ENCODE data around the gene ERMAP.
A peak's percentile ranks its signal among the peaks of the same experiment; 100 is the strongest.

Gene ERMAP

DNA sequence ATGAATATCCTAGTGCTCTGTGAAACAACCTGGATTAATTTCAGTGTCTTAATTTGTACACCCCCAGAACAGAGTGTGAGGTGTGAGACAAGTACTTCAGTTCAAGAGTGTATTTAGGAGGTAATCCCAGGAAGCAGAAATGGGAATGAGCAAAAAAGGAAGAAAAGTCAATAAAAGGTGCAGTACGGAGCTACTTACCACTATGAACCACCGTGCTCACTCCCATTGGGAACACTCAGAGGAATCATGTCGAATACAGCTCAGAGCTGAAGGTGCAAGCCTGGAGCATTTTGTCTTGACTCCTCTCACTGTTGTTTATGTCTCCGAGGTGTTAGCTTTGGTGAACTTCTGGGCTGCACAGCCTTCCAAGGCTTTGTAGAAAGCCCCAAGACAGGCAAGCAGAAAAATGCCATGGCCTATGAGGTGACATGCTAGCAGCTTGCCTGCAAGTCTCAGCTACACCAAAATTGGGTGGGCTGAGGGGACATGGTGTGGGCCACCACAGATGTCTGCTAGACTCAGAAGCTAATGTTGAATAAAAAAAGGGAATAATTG lies 7.6 kb downstream of the ERMAP start:
- POLR2A ChIA-PET: interaction anchor here (1.3 to 7.3 kb wide), 5 partner anchors 8 to 57 kb away, joined by 3 to 75 read pairs (median 8); partner anchors contain the start of genes C1orf50, P3H1 and ZNF691

DNA sequence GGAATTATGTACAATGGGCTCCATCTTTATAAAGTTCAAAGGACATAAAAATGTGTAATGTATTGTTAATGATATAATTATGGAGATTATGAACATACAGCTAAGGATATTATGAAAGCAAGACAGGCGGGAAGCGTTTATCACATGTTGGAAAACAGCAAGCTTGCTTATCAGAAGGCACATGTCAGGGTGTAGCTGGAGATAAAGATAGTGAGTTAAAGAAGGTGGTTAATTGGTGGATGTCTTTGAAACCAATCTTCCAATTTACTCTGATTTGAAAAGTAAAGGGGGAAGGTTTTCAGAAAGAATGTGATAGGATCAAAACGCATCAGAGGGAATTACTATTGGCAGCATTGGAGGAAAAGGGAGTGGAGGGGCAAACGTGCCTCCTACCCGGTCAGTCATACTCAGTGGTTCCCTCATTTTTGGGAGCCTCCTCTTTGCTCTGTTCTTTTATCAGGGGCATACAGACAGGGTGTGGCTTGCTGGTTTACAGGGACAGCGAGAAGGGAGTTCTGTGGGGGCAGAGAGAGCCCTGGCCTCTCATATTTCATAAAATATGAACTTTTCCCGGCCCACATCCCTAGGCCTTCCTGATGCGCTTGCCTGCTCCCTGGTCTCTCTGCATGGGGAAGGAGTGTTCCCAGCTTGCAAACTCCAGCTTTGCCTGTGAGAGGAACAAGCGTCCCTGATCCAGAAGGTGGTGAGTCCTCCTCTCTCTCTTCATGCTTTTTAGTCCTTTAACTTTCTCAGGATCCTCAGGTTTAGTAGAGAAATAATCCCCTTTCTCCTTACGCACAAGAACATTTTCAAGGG lies 8.3 kb downstream of the ERMAP start:
- TF ChIP-seq CTBP1 (IDR thresholded peaks at IDR 0.05; ENCODE audit: borderline replicate concordance) (no peak), ARNT (IDR thresholded peaks at IDR 0.05) (no peak), ZNF384 (IDR thresholded peaks at IDR 0.05) (no peak), FOXM1 (IDR thresholded peaks at IDR 0.05; ENCODE audit: borderline replicate concordance) (no peak), L3MBTL2 (conservative IDR thresholded peaks at IDR 0.05) (peak; percentile 33), TARDBP (IDR thresholded peaks at IDR 0.05) (no peak), HDGF (IDR thresholded peaks at IDR 0.05; ENCODE audit: borderline replicate concordance) (no peak), FOXK2 (IDR thresholded peaks at IDR 0.05) (no peak)
- TF ChIP-seq, protein P1, sequence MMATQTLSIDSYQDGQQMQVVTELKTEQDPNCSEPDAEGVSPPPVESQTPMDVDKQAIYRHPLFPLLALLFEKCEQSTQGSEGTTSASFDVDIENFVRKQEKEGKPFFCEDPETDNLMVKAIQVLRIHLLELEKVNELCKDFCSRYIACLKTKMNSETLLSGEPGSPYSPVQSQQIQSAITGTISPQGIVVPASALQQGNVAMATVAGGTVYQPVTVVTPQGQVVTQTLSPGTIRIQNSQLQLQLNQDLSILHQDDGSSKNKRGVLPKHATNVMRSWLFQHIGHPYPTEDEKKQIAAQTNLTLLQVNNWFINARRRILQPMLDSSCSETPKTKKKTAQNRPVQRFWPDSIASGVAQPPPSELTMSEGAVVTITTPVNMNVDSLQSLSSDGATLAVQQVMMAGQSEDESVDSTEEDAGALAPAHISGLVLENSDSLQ (IDR thresholded peaks at IDR 0.05): no peak
- CTCF ChIA-PET: interaction anchor here (1.0 to 1.2 kb wide), 3 partner anchors 12 to 98 kb away, joined by 3 to 4 read pairs (median 4); partner anchors contain the start of gene ZNF691
- POLR2A ChIA-PET: interaction anchor here (1.0 to 7.3 kb wide), 6 partner anchors 9 to 143 kb away, joined by 3 to 75 read pairs (median 6); partner anchors contain the start of genes C1orf50, P3H1, YBX1 and ZNF691
- DNase-seq (ENCODE audit: extremely low spot score): no peak

More for the DNA sequence above, 7.6 kb downstream of the ERMAP start:
- CTCF ChIA-PET: interaction anchor here (1.0 to 1.2 kb wide), 3 partner anchors 13 to 99 kb away, joined by 3 to 4 read pairs (median 4); partner anchors contain the start of gene ZNF691
- TF ChIP-seq ELF4 (IDR thresholded peaks at IDR 0.05): no peak
- TF ChIP-seq FOXA1 (IDR thresholded peaks at IDR 0.05): no peak
- DNase-seq (ENCODE audit: extremely low spot score): no peak

GRCh38 chr1:42830631-42831030 lies 13.7 kb downstream of the ERMAP start:
- no peak for DNase-seq (ENCODE audit: extremely low spot score)
- TF ChIP-seq ARNT (IDR thresholded peaks at IDR 0.05) (no peak), SP1 (IDR thresholded peaks at IDR 0.05) (no peak), CTBP1 (IDR thresholded peaks at IDR 0.05; ENCODE audit: borderline replicate concordance) (no peak)
- POLR2A ChIA-PET: interaction anchor here (1.1 to 3.8 kb wide), 2 partner anchors 16 to 52 kb away, joined by 3 to 19 read pairs; partner anchors contain the start of gene ZNF691
- CTCF ChIA-PET: no interaction called here

- DNase-seq (ENCODE audit: extremely low spot score): no peak
- POLR2A ChIA-PET: interaction anchor here (1.1 to 3.8 kb wide), 2 partner anchors 15 to 53 kb away, joined by 3 to 19 read pairs; partner anchors contain the start of gene ZNF691
- TF ChIP-seq ZNF384 (IDR thresholded peaks at IDR 0.05) (peak; percentile 72), BHLHE40 (IDR thresholded peaks at IDR 0.05; ENCODE audit: borderline replicate concordance) (no peak)
- CTCF ChIA-PET: no interaction called here
Measured at GRCh38 chr1:42831273-42831672, 14.4 kb downstream of the ERMAP start.

- no peak for DNase-seq (ENCODE audit: extremely low spot score)
- CTCF ChIA-PET: interaction anchor here (0.9 kb wide), 1 partner anchor 13 kb away, joined by 3 read pairs; the partner anchor contains the start of gene ZNF691
- TF ChIP-seq TARDBP (IDR thresholded peaks at IDR 0.05): no peak
- no peak for TF ChIP-seq HDGF (IDR thresholded peaks at IDR 0.05; ENCODE audit: borderline replicate concordance)
- no peak for TF ChIP-seq SP1 (IDR thresholded peaks at IDR 0.05)
- no peak for TF ChIP-seq L3MBTL2 (conservative IDR thresholded peaks at IDR 0.05)
- no peak for TF ChIP-seq SUZ12 (IDR thresholded peaks at IDR 0.05)
- no peak for TF ChIP-seq ZNF384 (IDR thresholded peaks at IDR 0.05)
- TF ChIP-seq FOXA1 (IDR thresholded peaks at IDR 0.05): no peak
- no peak for TF ChIP-seq FOXM1 (IDR thresholded peaks at IDR 0.05; ENCODE audit: borderline replicate concordance)
- TF ChIP-seq, protein P1 (IDR thresholded peaks at IDR 0.05): no peak
- no peak for TF ChIP-seq FOXK2 (IDR thresholded peaks at IDR 0.05)
- no peak for TF ChIP-seq ARNT (IDR thresholded peaks at IDR 0.05)
- no peak for TF ChIP-seq ELF4 (IDR thresholded peaks at IDR 0.05)
- TF ChIP-seq CTBP1 (IDR thresholded peaks at IDR 0.05; ENCODE audit: borderline replicate concordance): no peak
- TF ChIP-seq LEF1 (IDR thresholded peaks at IDR 0.05; ENCODE audit: borderline replicate concordance): no peak
- TF ChIP-seq NFRKB (IDR thresholded peaks at IDR 0.05): no peak
- POLR2A ChIA-PET: interaction anchor here (1.4 kb wide), 1 partner anchor 14 kb away, joined by 7 read pairs; the partner anchor contains the start of gene ZNF691
Measured at GRCh38 chr1:42832641-42833240, 15.8 kb downstream of the ERMAP start.

DNA sequence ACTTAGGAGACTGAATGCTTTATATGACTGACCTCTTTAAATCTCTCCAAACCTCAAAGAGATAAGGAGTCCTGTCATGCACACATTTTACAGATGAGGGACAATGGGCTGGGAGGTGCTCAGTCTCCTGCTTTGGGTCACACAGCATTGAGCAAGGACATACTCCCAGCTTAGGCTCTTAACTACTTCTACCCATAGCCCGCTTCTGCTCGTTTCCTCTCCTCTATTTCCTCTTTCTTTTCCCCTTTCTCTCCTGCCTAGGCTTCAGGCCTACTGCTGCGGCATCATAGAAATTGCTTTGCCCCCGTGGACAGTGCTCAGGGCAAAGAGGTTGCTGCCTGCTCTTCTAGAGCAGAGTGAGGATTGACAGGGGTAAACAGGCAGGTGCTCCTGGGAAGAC lies 17.1 kb downstream of the ERMAP start:
- no peak for DNase-seq (ENCODE audit: extremely low spot score)
- TF ChIP-seq FOXA1 (IDR thresholded peaks at IDR 0.05) (no peak), TARDBP (IDR thresholded peaks at IDR 0.05) (no peak), SP1 (IDR thresholded peaks at IDR 0.05) (no peak), FOXK2 (IDR thresholded peaks at IDR 0.05) (no peak), NFRKB (IDR thresholded peaks at IDR 0.05) (no peak), ARNT (IDR thresholded peaks at IDR 0.05) (no peak), LEF1 (IDR thresholded peaks at IDR 0.05; ENCODE audit: borderline replicate concordance) (no peak), SUZ12 (IDR thresholded peaks at IDR 0.05) (no peak), ELF4 (IDR thresholded peaks at IDR 0.05) (no peak), HDGF (IDR thresholded peaks at IDR 0.05; ENCODE audit: borderline replicate concordance) (no peak), BHLHE40 (IDR thresholded peaks at IDR 0.05; ENCODE audit: borderline replicate concordance) (no peak), ZNF384 (IDR thresholded peaks at IDR 0.05) (no peak), CTBP1 (IDR thresholded peaks at IDR 0.05; ENCODE audit: borderline replicate concordance) (no peak), FOXM1 (IDR thresholded peaks at IDR 0.05; ENCODE audit: borderline replicate concordance) (no peak)
- ChIA-PET CTCF (no interaction called here), POLR2A (interaction anchor here (1.4 to 3.0 kb wide), 3 partner anchors 10 to 13 kb away, joined by 5 to 43 read pairs (median 7); partner anchors contain the start of gene ZNF691)
